ENCODE measurements around the gene NRBF2.
"Not testable (repeated sequence)": the region's sequence is repeated elsewhere in the genome, so short reads cannot be mapped to it uniquely, and the experiment has no call there.

The NRBF2 gene

DNA sequence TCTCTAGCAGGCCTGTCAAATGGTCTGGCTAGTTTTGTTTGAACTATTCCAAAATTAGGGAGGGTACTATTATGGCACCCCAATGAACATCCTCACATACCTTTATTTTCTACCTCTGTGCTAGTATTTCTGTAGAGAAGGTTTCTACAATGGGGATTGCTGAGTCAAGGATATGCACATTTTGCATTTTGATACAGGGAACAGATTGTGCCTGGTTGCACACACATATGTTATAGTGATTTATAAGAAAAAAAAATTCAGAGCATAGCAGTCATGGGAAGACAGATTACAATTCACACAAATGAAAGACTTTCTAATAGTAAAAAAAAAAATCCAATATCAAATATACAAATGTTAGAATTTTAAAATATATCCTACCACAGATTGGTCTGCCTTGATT is 14.1 kb upstream of the NRBF2 start:
- no peak for DNase-seq

- DNase-seq = peak; percentile 34
These were observed 12.6 kb upstream of the NRBF2 start for GRCh38 chr10:63120554-63120953.

GRCh38 chr10:63123727-63124362 is 9.3 kb upstream of the NRBF2 start:
- DNase-seq = no peak

GRCh38 chr10:63125459-63125858 is 7.7 kb upstream of the NRBF2 start:
- no peak for DNase-seq

DNA sequence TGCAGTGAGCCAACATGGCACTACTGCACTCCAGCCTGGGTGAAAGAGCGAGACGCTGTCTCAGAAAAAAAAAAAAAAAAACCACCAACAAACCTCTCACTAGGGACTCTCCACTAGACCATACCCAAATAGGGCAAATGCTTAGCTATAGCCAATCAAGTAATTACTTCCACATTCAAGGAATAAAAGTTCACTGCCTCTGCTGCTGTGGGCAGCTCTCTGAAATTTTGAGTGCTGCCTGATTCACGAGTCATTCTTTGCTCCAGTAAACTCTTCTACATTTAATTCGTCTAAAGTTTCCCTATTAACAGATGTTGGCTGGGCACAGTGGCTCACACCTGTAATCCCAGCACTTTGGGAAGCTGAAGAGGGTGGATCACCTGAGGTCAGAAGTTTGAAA is 4.7 kb upstream of the NRBF2 start:
- no peak for DNase-seq

GRCh38 chr10:63129888-63130287 is 3.2 kb upstream of the NRBF2 start:
- no peak for DNase-seq

DNA sequence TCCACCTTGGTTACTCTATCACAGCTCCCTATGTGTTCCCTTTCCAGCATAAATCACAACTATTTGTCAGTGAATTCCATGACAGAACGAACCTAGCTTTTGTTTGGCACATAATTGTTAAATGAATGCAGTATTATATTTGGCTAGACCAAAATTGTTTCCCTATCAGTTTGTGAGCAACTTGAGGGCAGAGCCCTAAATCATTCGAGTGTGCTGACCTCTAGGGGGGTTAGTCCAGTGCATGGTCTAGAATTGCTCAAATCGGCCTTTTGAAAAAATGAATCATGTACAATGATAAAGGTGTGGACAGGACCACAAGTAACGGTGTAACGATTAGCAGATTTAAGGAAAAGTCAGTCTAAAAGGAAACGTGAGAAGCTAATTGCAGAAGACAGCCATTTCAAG is 475 bp upstream of the NRBF2 start:
- no peak for DNase-seq

DNA sequence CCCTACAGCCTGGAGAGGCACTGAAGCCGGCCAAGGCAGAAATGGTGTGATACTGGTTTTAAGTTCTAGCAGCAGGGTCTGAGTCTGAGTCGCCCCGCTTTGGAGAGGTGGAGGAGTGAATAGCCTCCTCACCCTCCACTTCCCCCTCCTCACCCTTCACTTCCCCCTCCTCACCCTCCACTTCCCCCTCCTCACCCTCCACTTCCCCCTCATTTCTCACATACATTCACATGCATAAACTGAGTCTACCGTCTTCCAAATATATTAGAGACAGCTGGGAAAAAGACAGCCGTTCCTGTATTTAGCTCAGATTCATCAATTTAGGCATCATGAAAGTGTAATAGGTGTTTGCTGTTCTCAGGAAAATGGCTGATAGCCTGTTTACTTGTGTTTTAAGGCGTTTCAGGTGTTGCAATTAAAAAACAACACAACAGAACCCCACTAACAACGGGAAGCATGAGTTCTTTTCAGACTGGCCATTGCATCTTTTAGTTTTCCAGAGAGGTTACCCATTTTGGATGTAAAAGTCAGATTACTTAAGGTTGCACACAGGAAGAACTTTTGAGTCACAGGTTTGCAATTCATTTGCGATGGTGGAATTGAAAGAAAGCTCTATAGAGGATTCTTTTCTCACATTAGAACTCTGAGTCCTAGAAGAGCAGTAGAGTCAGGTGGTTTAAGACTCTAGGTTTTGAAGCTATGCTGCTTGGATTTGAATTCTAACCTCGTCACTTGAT is 861 bp downstream of the NRBF2 start:
- no peak for DNase-seq

- no peak for DNase-seq
These were observed 4.2 kb downstream of the NRBF2 start for GRCh38 chr10:63137306-63137705.

- no peak for DNase-seq
These were observed 6.9 kb downstream of the NRBF2 start for GRCh38 chr10:63140077-63140476.

GRCh38 chr10:63142136-63142535 is 9.0 kb downstream of the NRBF2 start:
- DNase-seq = no peak

GRCh38 chr10:63143987-63144386 is 10.9 kb downstream of the NRBF2 start:
- DNase-seq = no peak

DNA sequence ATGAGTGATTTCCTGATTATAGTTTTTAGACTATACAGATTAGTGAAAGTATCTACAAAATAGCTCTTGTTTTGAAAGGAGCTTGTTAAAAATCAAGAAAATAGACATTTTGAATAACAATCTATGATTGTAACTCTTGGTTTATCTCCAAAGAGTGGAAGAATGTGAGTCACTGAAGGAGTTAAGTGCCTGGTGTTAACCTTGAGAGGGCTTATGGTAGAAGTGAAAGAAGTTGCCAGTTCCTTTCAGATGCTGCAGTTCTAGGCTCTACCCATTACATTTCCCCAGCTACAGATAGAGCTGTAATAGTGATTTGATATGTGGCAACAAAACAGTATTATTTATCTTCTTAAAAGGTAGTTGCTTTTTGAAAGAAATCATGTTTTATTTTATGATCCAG is 12.7 kb downstream of the NRBF2 start:
- no peak for DNase-seq

DNA sequence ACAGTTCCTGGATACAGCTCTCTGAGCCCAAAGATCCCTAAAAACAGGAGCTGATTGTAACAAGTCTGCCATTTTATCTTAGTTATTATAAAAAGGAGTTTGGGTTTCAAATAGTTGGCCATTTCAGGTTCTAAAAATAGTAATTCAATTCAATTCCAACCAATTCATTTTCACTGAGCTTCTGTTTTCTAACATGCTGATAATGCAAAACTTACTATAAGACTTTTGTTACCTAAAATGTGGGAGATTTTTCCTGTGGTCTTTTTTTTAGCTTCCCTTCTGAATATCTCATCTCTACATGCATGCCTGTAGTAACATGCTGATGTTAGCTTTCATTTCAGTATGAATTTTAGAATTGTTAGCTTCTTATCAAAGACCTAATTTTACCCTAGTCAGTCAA is 13.4 kb downstream of the NRBF2 start:
- no peak for DNase-seq

GRCh38 chr10:63150745-63151144 is 17.6 kb downstream of the NRBF2 start:
- no peak for DNase-seq

DNA sequence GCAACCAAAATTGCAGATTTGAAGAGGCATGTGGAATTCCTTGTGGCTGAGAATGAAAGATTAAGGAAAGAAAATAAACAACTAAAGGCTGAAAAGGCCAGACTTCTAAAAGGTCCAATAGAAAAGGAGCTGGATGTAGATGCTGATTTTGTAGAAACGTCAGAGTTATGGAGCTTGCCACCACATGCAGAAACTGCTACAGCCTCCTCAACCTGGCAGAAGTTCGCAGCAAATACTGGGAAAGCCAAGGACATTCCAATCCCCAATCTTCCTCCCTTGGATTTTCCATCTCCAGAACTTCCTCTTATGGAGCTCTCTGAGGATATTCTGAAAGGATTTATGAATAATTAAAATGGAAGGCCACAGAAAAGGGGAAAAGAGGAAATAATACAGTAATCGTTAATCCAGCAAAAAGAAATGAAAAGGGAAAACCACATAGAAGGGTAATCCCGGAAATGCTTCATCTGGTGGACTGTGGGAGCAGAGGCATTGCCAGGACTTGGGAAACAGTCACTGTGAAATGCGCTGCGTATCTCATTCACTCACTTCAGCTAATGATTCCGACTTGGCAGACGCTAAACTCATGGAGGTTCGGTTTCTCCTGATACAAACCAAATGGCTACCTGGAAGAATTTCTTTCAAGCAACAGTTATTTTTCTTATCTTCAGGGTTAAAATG is 20.9 kb downstream of the NRBF2 start:
- not testable (repeated sequence) for DNase-seq

DNA sequence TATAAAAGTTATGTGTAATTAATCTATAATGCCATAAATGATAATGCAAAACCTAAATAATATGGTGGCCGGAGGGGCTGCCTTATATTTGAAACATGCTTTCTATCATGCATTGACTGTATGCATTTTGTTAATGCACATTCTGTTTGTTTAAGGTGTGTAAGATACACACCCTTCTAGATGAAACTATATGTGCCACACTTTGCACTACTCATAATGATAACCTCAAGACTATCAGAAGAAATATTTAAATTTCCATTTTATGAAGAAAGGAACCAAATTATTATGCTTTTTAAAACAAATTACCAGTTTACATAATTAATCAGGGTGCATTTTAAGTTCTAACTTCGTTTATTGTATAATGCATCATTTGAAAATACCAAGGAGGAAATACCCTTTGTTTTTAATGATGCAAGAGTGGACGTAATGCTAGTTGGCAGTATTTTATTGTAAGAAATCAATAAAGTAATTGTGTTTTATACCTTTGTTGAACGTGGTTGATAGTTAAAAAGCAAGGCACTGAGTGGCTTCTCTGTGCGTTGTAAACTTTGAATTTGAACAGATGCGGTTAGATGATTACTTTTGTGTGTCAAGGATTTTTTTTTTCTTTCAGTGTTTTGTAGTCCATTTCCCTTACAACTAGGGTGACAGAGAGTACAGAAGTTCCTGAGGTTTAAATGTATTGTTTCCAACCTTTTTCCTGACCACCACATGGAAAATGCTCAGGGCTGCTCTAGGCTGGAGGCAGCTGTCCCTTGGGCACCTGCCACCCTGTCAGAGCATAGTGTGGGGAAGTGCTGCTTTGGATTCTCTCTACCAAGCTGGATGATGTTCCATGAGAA is 21.6 kb downstream of the NRBF2 start:
- no peak for DNase-seq

DNA sequence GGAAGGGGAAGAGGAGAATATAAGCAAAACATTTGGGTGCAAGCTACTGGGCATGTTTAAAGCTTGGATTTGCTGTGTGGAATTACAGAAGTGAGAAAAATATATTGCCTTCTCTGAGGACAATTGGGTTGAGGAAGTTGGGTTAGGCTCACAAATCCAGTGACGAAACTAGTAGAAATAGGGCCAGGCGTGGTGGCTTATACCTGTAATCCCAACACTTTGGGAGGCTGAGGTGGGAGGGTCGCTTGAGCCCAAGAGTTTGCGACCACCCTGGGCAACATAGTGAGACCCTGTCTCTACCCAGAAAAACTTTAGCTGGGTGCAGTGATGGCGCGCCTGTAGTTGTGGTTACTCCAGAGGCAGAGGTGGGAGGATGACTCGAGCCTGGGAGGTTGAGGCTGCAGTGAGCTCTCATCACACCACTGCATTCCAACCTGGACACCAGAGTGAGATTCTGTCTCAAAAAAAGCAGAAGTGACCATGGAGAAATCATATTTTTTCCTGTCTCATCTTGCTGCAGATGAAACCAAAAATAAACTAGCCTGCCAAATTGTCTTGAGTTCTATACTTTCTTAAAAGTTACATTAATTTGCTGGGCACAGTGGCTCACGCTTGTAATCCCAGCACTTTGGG is 22.4 kb downstream of the NRBF2 start:
- DNase-seq = no peak

GRCh38 chr10:63156236-63156635 is 23.1 kb downstream of the NRBF2 start:
- DNase-seq = no peak

GRCh38 chr10:63157845-63158624 is 24.9 kb downstream of the NRBF2 start:
- peak; percentile 50 for DNase-seq

DNA sequence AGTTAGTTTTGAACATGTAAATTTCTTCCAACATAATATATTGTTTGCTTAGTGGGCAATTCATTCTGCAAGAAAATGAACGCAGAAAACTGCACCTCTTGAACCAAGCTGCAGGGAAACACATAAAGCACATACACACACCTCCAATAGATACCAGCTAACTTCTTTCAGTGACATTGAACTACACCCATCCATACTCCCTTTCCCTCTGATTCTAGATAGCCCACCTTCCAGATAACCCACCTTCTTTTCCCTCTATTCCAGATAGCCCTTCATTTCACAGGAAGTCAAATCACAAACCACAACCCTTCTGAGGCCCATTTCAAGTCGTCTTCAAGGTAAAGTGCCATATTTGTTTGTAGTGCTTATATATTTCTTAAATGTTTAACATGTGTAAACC is 28.5 kb downstream of the NRBF2 start:
- no peak for DNase-seq

- DNase-seq = no peak
These were observed 31.1 kb downstream of the NRBF2 start for GRCh38 chr10:63164166-63164623.
